Activated naive CD4-positive, alpha-beta T cell treated with anti-CD3 and anti-CD28 coated beads, Interleukin-2, amount 50 U/mL, for 16 hours (primary cell): ENCODE results near the gene PIGH.
"Not testable (repeated sequence)": the region's sequence is repeated elsewhere in the genome, so short reads cannot be mapped to it uniquely, and the experiment has no call there.

Experiments used
- DNase-seq: peaks from one replicate; pipeline ENCODE4 v3.0.0-alpha.2; 2020

PIGH gene, protein sequence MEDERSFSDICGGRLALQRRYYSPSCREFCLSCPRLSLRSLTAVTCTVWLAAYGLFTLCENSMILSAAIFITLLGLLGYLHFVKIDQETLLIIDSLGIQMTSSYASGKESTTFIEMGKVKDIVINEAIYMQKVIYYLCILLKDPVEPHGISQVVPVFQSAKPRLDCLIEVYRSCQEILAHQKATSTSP

DNA sequence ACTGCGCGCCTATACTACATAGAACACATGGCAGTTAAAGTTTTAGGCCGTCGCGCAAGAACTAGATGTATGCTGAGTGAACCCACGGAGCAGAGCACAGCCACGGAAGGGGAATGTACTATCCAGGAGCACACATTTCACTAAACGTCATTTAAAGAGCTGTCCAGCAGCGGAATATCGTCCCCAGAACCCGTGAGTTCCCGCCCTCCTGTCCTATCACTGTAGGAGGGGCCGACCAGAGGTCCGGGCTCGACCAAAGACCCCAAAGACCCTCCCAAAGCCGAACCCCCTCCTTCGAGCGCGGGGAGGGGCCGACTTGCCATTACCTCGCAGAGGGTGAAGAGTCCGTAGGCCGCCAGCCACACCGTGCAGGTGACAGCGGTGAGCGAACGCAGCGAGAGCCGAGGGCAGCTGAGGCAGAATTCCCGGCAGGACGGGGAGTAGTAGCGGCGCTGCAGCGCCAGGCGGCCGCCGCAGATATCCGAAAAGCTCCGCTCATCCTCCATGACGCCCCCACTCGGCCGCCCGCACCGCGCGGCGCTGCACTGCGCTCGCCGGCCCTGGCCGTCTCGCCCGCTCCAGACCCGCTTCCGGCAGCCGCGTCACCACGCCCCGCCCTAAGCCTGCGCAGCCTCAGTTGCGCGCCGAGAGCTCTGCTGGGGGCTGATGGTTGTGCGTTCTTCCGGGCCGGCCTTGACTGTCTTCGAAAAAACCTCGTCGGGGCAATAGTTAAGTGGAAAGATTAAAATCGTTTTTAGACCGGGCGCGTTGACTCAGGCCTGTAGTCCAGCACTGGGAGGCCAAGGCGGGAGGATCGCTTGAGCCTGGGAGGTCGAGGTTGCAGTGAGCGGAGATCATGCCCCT lies at the start of gene PIGH:
TSS of gene PIGH (minus strand) at position 571 of the 864 bp plus-strand sequence. CDS start at position 506, 65 bp downstream.
- peak; percentile 95 for DNase-seq

DNA sequence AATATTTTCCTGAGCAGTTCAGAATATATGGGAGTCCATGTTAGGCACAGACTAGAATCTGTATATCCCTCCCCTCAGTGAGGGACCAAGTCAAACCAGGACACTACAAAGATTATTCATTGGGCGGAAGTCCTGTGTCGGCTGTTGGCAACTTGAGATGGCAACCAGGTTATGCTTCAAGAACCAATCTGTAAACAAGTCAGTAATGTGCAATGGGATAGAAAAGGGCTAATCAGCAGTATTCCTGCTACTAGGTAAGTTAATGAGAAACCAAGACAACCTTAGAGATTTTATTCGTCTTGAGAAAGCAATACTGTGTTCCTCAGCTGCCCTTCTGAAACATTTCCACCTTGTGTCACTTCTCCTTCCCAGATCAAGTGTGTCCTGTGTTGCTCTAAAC lies 46.1 kb upstream of the PIGH start:
- no peak for DNase-seq

DNA sequence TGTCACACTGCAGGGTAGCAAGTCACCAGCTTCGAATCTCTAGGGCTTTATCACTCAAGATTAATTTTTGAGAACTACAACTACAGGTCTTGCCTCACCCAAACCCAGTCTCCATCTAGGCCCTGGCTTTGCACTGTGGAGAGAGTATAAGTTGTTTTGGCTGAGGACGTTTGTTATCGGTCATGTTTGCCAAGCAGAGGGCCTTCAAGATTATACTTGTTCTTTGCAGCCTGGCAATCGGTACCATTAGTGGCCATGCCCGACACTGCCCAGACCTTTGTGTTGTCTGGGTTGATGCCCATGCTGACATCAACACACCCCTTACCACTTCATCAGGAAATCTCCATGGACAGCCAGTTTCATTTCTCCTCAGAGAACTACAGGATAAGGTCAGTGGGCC lies 45.3 kb upstream of the PIGH start:
- no peak for DNase-seq

DNA sequence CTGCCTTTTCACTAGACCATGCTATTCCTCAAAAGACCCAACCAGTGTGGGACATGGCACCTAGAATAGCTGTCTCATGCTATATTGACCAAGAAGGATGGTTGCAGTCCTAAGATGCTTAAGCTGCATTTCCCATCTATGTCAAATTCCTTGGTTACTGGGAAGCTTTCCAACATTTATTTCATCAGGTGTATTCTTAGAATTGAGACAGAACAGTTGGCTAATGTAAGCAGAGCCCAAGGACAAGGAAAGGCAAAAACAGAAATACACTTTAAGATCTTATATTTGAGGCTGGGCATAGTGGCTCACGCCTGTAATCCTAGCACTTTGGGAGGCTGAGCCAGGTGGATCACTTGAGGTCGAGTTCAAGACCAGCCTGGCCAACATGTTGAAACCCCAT lies 44.4 kb upstream of the PIGH start:
- DNase-seq = no peak

DNA sequence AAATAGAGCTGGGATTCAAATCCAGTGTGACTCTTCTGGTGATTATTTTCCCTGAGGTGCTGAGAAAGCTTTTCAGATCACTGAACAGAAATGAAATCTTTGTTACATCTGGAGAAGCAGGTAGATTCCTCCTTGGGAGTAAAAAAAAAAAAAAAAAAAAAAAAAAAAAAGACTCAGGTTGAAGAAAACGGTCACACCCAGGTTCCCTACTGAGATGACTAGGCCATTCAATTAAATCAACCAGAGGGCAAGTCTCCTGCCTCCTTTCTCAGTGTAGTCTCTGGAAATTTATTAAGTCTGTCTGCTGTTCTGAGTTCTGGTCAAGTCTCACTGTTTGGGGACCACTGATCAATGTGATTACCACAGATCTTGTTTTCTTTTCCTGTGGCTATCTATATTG lies 43.6 kb upstream of the PIGH start:
- no peak for DNase-seq

DNA sequence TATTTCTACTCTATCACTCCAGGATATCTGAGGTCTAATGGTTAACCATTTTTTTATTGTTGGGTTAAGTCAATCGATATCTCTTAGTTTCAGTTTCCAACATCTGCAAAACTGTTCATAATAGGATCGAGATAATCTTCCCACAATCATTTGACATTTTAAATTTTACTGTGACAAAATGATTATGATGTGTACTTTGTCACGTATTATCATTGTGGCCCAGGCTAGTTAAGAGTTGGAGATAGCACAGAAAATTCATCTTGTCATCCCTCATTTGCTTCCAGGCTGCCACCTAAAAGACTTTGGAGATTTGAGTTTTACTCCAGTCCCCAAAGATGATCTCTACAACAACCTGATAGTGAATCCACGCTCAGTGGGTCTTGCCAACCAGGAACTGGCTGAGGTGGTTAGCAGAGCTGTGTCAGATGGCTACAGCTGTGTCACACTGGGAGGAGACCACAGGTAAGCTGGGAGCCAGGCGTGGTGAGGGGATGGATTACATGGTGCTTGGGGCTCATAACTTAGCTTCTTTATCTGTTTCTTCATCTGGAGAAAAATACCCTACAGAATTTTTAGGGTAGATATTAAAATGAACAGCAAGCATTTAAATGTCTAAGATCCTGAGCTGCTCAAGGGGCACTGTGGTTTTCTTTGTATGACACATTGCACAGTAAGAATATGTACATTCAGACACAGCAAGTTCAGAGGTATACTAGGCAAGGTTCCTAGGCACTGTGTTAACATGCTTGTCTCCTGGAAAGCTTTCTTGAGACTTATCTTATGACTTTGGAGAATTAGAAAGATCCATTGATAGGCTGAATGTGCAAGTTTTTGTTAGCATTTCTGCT lies 42.1 kb upstream of the PIGH start:
- no peak for DNase-seq

DNA sequence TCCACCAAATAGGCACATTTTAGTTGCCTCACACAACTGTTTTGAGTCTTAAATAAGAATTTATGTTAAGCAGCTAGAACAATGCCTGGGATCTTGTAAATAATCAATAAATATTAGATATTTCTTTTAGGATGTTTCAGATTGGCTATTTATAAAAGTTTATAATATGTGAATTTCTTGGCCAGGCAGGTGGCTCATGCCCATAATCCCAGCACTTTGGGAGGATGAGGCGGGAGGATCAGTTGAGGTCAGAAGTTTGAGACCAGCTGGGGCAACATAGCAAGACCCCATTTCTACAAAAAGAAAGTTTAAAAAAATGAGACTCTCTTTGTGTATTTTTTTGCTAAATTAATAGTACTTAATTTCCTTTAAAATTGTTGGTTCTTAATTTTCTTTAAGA lies 41.4 kb upstream of the PIGH start:
- no peak for DNase-seq

DNA sequence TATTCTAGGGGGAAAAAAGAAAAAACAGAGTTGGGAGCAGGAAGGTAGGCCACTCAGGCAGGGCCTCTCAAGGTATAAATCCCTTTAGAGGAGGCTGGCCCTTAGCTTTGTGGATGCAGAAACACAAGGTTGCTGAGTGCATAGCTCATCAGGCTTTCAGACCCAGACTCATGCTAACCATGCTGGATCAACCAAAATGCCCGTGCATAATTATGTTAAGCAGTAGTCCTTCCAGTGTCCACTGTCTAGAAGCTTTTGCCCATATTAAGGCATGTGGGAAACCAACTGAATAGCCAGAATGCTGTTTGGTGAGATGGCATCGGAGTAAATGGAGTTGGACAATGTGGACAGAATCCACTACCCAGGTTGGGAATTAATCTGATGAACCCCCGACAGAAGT lies 38.6 kb upstream of the PIGH start:
- no peak for DNase-seq

DNA sequence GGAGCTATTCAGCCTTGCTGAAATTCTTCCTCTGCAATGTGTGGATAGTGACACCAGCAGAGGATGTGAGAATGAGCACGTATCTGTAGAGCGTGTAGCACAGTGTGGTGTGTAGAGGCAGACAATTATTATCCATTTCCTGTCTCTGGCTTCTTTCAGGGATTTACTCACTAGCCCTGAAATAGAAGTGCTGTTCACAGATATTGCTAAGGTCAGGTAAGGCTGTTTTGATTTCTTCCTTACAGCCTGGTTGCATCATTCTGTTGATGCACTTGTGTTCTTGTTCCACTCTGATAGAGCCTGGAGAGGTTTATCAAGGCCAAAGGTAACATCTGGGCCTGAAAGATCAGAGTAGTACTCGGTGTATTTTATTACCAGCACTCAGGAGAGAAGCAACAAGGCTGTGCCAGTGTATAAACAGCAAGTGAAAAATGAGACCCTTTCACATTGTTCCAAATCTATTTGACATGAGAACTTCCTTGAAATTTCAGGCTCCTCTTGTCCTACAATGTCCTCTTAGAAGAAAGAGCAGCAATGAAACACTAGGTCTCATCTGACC lies 36.4 kb upstream of the PIGH start:
- DNase-seq = no peak

DNA sequence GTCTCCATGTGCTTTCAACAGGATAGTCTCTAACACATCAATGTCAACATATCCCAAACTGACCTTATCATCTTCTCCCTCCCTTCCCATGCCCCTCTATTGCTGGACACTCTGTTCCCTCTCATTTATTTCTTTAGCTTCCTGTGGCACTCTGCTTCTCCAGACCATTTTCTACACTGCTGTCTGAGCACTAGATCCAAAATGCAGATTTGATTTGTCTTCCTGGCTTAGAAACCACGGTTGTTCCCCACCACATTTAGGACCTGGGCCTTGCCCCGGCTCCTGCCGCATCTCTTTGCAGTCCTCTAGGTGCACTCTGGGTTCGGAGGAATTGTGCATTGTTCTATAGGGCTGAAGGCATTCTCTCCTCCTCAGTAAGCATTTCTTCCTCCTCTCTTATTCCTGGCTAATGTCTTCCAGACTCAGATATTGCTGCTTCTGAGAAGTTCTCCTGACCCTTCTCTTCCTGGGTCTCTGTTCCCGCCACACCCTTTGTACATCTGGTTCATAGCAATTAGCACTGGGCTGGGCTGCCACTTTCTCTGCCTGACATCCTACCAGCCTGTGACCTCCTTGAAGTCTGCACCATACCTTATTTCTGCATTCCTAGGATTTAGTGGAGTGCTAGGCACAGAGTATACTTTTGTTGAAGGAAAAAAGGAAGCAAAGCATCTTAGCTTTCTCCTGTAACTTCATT lies 33.5 kb upstream of the PIGH start:
- no peak for DNase-seq

DNA sequence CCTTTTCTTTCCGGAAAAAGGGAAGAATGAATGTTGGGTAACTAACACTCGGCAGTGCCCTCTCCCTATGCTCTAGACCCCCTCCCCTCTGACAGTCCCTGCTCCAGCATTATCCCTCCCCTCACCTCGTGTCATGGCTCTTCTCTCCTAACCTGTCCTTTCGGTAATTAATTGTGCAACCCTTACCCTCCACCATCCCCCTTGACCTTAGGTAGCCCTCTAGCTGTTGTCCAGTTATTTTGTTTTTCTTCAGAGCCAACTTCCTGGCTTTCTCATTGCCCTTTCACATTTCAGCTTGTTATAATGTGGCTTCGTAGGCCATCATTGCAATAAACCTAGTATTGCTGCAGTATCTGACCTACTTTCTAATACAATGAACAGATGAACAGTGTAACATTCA lies 30.9 kb upstream of the PIGH start:
- DNase-seq = no peak

DNA sequence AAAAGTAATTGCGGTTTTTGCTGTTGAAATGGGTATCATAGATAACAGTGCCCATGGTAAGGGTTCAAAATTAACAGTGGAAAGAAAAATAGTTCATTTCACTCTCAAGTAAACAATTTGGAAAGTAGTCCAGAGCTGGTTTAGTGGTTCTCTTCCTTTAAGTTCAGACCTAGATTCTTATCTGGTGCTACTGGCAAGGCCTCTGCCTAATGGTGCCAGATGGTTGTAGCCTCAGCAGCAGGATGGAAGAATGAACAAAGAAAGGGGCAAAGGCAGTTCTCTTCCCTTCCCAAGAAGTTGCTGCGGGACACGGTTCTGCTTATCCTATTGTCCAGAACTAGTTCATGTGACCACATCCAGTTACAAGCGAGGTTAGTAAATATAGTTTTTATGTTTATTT lies 30.1 kb upstream of the PIGH start:
- DNase-seq = no peak

DNA sequence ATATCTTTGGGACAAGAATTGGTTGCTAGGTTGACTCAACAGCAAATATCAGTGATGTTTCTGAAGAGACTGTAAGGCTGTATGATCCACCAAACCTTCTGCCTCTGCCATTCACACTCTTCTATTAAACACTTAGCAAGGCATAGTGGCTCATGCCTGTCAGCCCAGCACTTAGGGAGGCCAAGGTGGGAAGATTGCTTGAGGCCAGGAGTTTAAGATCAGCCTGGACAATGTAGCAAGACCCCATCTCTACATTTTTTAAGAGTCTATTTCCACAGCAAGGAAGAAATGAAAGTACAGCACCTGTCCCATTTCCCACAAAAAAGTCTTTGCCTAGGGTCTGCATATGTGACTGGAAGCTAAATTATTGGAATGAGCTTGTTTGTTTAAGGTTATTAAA lies 27.5 kb upstream of the PIGH start:
- DNase-seq = no peak

DNA sequence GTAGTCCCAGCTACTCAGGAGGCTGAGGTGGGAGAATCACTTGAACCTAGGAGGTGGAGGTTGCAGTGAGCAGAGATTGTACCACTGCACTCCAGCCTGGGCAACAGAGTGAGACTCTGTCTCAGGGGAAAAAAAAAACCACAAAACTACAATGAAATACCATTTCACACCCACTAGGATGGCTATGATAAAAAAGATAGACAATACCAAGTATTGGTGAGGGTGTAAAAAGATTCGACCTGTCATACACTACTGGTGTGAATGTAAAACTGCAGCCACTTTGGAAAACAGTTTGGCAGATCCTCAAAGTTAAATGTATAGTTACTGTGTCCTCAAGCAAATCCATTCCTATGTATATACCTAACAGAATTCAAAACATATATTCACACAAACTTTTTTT lies 26.1 kb upstream of the PIGH start:
- DNase-seq = not testable (repeated sequence)

DNA sequence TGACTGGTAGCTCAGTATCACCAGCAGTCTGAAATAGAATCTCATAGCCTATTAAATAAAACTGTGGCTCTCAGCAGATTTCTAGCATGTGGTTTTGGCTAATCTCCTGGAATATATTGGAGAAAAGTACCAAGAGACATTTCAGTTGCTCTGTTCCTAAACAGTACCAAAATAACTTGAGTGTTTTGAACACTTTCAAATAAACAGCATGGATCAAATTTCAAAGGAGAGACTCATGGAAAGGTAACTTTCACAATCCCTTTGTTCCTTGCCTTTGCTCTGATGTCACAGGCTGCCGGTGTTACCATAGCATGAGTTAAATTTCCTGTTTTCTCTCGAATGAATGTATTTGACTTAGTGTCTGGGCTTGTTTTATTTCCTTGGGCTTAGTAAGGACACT lies 23.0 kb upstream of the PIGH start:
- no peak for DNase-seq

DNA sequence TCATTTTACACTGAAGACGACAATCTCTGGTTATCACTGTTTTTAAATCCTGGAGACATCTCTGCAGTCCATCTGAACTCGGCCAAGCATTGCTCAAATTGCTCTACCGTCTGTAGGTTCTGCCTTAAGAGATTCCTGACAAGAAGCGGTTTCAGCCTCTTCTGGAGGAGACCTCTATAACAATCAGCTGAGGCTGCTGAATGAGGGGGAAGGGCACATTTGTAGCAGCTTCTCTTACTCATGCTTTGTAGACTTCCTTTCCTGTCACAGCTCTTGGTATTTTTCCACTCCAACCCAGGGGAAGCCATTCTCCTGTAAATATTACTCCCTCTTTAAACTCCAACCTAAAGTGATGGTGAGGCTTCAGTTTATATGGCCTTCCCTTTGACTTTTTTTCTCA lies 22.6 kb upstream of the PIGH start:
- no peak for DNase-seq

DNA sequence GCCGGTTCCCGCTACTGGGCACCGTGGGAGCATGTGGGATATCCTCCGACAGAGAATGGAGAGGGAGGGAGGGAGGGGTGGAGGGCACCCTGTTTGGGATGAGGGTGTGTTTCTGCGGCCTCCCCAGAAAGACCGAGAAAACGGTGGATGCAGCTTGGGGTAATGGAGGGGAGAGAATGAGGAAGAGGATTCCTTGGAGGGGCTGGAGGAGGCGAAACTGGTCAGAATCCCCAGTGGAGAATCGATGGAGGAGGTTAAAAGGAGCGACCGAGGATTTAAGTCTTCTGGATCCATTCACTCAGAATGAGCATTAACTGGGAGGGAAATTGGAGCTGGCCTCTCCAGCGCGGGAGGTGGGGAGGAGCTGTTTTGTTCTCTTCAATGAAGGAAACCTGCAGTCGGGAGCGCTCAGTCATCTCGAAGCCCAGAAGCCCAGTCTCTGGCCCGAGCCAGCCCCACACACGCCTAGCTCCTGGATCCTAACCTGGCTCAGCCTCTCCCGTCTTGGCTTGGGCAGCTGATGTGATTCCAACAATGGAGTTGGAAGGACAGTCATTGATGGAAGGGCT lies 20.2 kb upstream of the PIGH start:
- no peak for DNase-seq

DNA sequence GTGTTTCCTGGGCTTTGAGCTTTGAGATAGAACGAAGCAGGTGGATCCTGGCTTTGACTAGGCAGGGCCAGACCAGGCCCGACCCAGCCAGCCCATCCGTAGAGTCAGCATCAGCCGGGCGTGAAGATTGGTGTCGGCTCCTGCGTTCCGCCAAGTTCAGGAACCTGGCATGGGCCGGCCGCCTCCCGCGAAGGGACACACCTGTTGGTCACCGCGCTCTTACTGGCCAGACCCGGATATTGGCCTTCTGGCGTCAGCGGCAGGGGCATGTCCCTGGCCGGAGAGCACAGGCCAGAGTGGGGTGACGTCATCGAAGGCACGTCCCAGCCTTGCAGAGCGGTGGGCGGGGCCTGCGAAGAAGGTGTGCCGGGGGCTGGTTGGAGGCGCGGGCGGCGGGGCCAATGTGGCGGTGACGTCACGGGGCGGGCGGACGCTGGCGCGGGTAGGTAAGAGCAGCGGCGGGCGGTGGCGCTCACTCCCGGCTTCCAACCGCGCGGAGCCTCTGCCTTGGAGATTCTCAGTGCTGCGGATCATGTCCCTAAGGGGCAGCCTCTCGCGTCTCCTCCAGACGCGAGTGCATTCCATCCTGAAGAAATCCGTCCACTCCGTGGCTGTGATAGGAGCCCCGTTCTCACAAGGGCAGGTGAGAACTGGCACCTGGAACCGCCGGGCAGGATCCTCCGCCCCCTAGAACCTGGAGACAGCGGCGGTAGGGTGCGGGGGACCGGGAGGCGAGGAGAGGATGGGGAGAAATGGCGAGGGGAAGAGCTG lies 19.6 kb upstream of the PIGH start, which contains the start of gene ARG2:
TSS of gene ARG2 (plus strand) at position 475 of the 771 bp plus-strand sequence. CDS start at position 533, 58 bp downstream.
- peak; percentile 98 for DNase-seq

DNA sequence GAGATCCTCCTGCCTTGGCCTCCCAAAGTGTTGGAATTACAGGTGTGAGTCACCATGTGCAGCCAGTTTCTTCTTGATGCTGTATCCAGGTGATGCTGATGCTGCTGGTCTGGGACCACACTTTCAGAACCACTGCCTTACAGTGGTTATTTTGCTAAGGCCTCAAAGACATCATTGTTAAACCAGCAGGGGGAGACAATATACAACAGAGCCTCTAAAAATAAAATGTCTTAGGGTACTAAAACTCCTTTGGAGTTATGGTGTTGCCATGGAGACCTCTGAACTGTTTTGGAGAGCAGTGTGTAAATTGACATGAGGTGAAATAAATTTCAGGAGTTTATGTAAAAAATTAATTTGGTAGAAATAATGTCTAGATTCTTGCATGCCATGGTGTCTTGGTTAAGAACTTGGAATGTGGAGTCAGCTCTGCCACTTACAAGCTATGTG lies 18.6 kb upstream of the PIGH start:
- no peak for DNase-seq

DNA sequence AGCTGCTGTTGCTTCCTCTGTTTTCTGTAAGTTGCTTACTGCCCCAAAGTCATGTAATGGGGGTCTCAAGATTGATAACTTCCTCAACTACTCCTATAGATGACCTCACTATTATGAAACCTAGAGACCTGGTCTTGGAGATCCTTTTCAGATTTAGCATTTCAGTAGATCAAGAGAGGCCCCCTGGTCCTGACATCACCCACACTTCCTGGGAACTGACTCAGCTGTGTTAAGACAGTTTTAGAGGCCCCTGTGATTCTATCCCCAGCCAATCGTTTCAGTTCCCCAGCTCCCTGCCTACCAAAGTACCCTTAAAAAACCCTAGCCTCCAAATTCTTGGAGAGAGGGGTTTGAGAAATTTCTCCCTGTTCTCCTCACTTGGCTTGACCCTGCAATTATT lies 10.4 kb upstream of the PIGH start:
- DNase-seq = no peak

DNA sequence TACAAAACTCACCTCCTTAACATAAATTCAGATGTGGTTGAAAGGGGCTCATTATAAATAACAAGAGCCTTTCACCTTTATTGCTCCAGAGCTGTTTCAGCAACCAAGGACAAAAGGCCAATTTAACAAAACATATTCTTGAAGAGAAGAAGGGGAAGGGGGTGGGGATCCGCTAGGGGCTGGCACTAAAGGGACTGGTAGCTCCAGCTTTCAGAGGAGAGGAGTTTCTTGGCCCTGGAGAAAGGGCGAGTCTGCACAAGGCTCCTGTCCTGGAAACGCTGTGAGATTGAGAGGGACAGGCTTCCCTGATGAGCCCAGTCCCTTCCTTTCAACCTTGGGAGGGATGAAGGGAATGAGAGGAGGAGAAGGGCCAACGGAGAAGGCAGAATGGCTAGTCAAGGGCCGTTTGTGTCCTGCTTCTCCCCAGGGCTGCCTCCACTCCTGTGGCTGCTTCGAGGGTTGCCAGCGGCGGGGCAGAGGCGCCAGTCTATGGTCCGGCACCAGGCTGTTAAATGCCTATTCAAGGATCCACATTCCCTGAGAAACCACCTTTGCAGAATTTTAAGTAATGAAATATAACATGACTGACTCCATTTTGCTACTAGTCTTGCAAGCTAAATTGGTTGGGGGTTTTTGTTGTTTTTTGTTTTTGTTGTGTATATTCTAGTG lies 9.7 kb upstream of the PIGH start:
- DNase-seq = no peak
